Stimulated activated naive CD8-positive, alpha-beta T cell treated with anti-CD3 and anti-CD28 coated beads, Interleukin-15, amount 100 ng/mL, for 72 hours (primary cell): Measurements from ENCODE around the gene TMEM109.
"Not testable (repeated sequence)": the region's sequence is repeated elsewhere in the genome, so short reads cannot be mapped to it uniquely, and the experiment has no call there.

Experiments
- ATAC-seq: fragments of 150-1000 bp; cut with Tn5 transposase; 2 replicates; pipeline ENCODE4 v1.10.0; 2021; ENCODE audit warnings: mild to moderate bottlenecking, moderate library complexity
- DNase-seq, 2 donors: peaks; one replicate each; pipeline ENCODE4 v3.0.0; 2021 to 2022
- H3K27ac Mint-ChIP-seq, 2 donors: one replicate each; pipeline ENCODE4 v1.8.0; 2022; ENCODE audit warnings: mild to moderate bottlenecking in 2 of 2, mixed read lengths in 2 of 2, moderate library complexity in 2 of 2
- H3K27me3 Mint-ChIP-seq: one replicate; pipeline ENCODE4 v1.8.0; 2022; ENCODE audit warnings: mixed read lengths
- H3K4me1 Mint-ChIP-seq: one replicate; pipeline ENCODE4 v1.8.0; 2022; ENCODE audit warnings: mild to moderate bottlenecking, mixed read lengths
- H3K4me3 Mint-ChIP-seq, 2 donors: one replicate each; pipeline ENCODE4 v1.8.0; 2022; ENCODE audit warnings: mild to moderate bottlenecking in 2 of 2, mixed read lengths in 2 of 2, moderate library complexity in 1 of 2
- H3K9me3 Mint-ChIP-seq, 2 donors: one replicate each; pipeline ENCODE4 v1.8.0; 2022; ENCODE audit warnings: mixed read lengths in 2 of 2

The TMEM109 gene

GRCh38 chr11:60899046-60899936 lies 14.7 kb upstream of the TMEM109 start:
- no peaks in the 10 kb centered on the region for H3K9me3 Mint-ChIP-seq
- no peak overlapping the region for H3K4me3 Mint-ChIP-seq
- DNase-seq (peak in 1 of 2 donors; percentile 41), ATAC-seq (peak; percentile 78)
- no peak overlapping the region for H3K27ac Mint-ChIP-seq
- H3K27me3 Mint-ChIP-seq: no peaks in the 10 kb centered on the region
- H3K4me1 Mint-ChIP-seq: peaks cover 27% of the 10 kb centered on the region

- ATAC-seq (no peak), DNase-seq (no peak)
- H3K9me3 Mint-ChIP-seq: no peaks in the 10 kb centered on the region
- peaks cover 33% of the 10 kb centered on the region for H3K4me1 Mint-ChIP-seq
- H3K27ac Mint-ChIP-seq: no peak overlapping the region
- H3K4me3 Mint-ChIP-seq: no peak overlapping the region
- H3K27me3 Mint-ChIP-seq: no peaks in the 10 kb centered on the region
Observed at GRCh38 chr11:60899977-60900376, 14.0 kb upstream of the TMEM109 start.

- no peak for DNase-seq
- no peak for ATAC-seq
- peaks cover 41% of the 10 kb centered on the region for H3K4me1 Mint-ChIP-seq
- H3K27ac Mint-ChIP-seq: no peak overlapping the region
- no peaks in the 10 kb centered on the region for H3K9me3 Mint-ChIP-seq
- H3K27me3 Mint-ChIP-seq: no peaks in the 10 kb centered on the region
- no peak overlapping the region for H3K4me3 Mint-ChIP-seq
Observed at GRCh38 chr11:60900673-60901404, 13.1 kb upstream of the TMEM109 start.

GRCh38 chr11:60902625-60903024 lies 11.3 kb upstream of the TMEM109 start:
- Mint-ChIP-seq H3K27ac (peak overlapping the region; percentile 4 to 69), H3K27me3 (no peaks in the 10 kb centered on the region), H3K9me3 (no peaks in the 10 kb centered on the region), H3K4me3 (no peak overlapping the region), H3K4me1 (peaks cover 50% of the 10 kb centered on the region)
- DNase-seq: no peak
- ATAC-seq: no peak

- H3K27me3 Mint-ChIP-seq: no peaks in the 10 kb centered on the region
- peaks cover 13% of the 10 kb centered on the region in 2 donors for H3K9me3 Mint-ChIP-seq
- DNase-seq (no peak), ATAC-seq (no peak)
- H3K27ac Mint-ChIP-seq: peak overlapping the region; percentile 95 to 98
- H3K4me1 Mint-ChIP-seq: peaks cover 52% of the 10 kb centered on the region
- peak overlapping the region; percentile 94 for H3K4me3 Mint-ChIP-seq
Observed at GRCh38 chr11:60905047-60905446, 8.9 kb upstream of the TMEM109 start.

- Mint-ChIP-seq H3K9me3 (peaks cover 18 to 19% of the 10 kb centered on the region in 2 donors), H3K27ac (peak overlapping the region; percentile 95 to 98), H3K27me3 (no peaks in the 10 kb centered on the region), H3K4me1 (peaks cover 57% of the 10 kb centered on the region), H3K4me3 (peak overlapping the region; percentile 94)
- DNase-seq: peak in 1 of 2 donors; percentile 38
- peak; percentile 35 for ATAC-seq
Observed at GRCh38 chr11:60905551-60906113, 8.3 kb upstream of the TMEM109 start.

GRCh38 chr11:60906132-60906972 lies 7.6 kb upstream of the TMEM109 start, which contains the start of gene PRPF19:
Gene PRPF19 (minus strand): TSS chr11:60906585. CDS start chr11:60906382, 203 bp downstream.
- Mint-ChIP-seq H3K27ac (peak within 1 kb of the TSS; percentile 96 to 98), H3K27me3 (no peaks in the 10 kb centered on the region), H3K9me3 (peaks cover 21 to 23% of the 10 kb centered on the region in 2 donors), H3K4me1 (peaks cover 64% of the 10 kb centered on the region), H3K4me3 (peak within 1 kb of the TSS; percentile 94)
- DNase-seq (peak; percentile 99), ATAC-seq (peak; percentile 96)

GRCh38 chr11:60908803-60909202 lies 5.2 kb upstream of the TMEM109 start:
- ATAC-seq: no peak
- DNase-seq: no peak
- Mint-ChIP-seq H3K27me3 (no peaks in the 10 kb centered on the region), H3K4me3 (no peak overlapping the region), H3K27ac (no peak overlapping the region), H3K9me3 (peaks cover 21 to 23% of the 10 kb centered on the region in 2 donors), H3K4me1 (peaks cover 76% of the 10 kb centered on the region)

- not testable (repeated sequence) for H3K4me3 Mint-ChIP-seq, H3K27me3 Mint-ChIP-seq, ATAC-seq, DNase-seq, H3K27ac Mint-ChIP-seq
- Mint-ChIP-seq H3K9me3 (peaks cover 21 to 23% of the 10 kb centered on the region in 2 donors), H3K4me1 (peaks cover 70% of the 10 kb centered on the region)
Observed at GRCh38 chr11:60909680-60910280, 4.2 kb upstream of the TMEM109 start.

GRCh38 chr11:60910281-60910687 lies 3.7 kb upstream of the TMEM109 start:
- H3K4me1 Mint-ChIP-seq: peaks cover 67% of the 10 kb centered on the region
- no peak overlapping the region for H3K27ac Mint-ChIP-seq
- no peak overlapping the region for H3K4me3 Mint-ChIP-seq
- no peak for DNase-seq
- peaks cover 21 to 23% of the 10 kb centered on the region in 2 donors for H3K9me3 Mint-ChIP-seq
- no peaks in the 10 kb centered on the region for H3K27me3 Mint-ChIP-seq
- no peak for ATAC-seq

- ATAC-seq (no peak), DNase-seq (no peak)
- peaks cover 68% of the 10 kb centered on the region for H3K4me1 Mint-ChIP-seq
- no peak overlapping the region for H3K27ac Mint-ChIP-seq
- no peak overlapping the region for H3K4me3 Mint-ChIP-seq
- H3K9me3 Mint-ChIP-seq: peaks cover 21 to 23% of the 10 kb centered on the region in 2 donors
- H3K27me3 Mint-ChIP-seq: no peaks in the 10 kb centered on the region
Observed at GRCh38 chr11:60910711-60911380, 3.1 kb upstream of the TMEM109 start.

- Mint-ChIP-seq H3K27ac (peak overlapping the region in 1 of 2 donors; percentile 73), H3K9me3 (peaks cover 21 to 23% of the 10 kb centered on the region in 2 donors), H3K4me1 (peaks cover 77% of the 10 kb centered on the region), H3K27me3 (no peaks in the 10 kb centered on the region), H3K4me3 (peak overlapping the region; percentile 49 to 96)
- no peak for DNase-seq
- no peak for ATAC-seq
Observed at GRCh38 chr11:60912223-60912850, 1.6 kb upstream of the TMEM109 start.

- Mint-ChIP-seq H3K27ac (peak overlapping the region; percentile 36 to 96), H3K4me1 (peaks cover 72% of the 10 kb centered on the region)
Observed at GRCh38 chr11:60912851-60913528, 968 bp upstream of the TMEM109 start.

More at GRCh38 chr11:60912851-60913528, 968 bp upstream of the TMEM109 start:
- Mint-ChIP-seq H3K27me3 (no peaks in the 10 kb centered on the region), H3K4me3 (peak overlapping the region; percentile 96 to 99), H3K9me3 (peaks cover 21 to 23% of the 10 kb centered on the region in 2 donors)
- no peak for ATAC-seq
- DNase-seq: no peak
